Activated T-cell treated with anti-CD3 and anti-CD28 coated beads for 24 hours (primary cell): Measurements from ENCODE around the gene IL24.

ENCODE experiments used
- DNase-seq: peaks from one replicate; pipeline ENCODE4 v3.0.0-alpha.2; 2020; ENCODE audit warnings: low read depth

Gene IL24

GRCh38 chr1:206925106-206925736, 28.0 kb downstream of the IL24 start:
- no peak for DNase-seq

- DNase-seq, result no peak
Measured at GRCh38 chr1:206926286-206926685, 29.0 kb downstream of the IL24 start.

DNA sequence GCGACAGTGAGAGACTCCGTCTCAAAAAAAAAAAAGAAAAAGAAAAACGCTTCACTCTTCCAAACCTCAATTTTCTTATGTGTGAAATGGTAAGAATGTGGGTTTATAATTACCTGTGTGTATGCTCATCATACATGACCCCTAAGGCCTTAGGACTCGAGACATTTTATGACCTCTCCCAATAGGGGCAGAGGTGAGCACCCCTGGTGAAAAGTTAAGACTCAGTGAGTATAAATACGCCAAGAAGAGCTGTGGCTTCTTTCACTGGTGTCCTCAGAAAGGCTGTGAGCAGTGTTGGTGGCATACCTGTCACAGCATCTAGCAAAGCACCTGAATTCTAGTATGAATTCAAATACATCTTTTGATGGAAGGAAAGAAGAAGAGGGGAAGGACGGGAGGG, 32.3 kb downstream of the IL24 start:
- no peak for DNase-seq

- no peak for DNase-seq
Measured at GRCh38 chr1:206930210-206930798, 33.1 kb downstream of the IL24 start.

GRCh38 chr1:206931709-206932108, 34.5 kb downstream of the IL24 start:
- DNase-seq, result no peak

DNA sequence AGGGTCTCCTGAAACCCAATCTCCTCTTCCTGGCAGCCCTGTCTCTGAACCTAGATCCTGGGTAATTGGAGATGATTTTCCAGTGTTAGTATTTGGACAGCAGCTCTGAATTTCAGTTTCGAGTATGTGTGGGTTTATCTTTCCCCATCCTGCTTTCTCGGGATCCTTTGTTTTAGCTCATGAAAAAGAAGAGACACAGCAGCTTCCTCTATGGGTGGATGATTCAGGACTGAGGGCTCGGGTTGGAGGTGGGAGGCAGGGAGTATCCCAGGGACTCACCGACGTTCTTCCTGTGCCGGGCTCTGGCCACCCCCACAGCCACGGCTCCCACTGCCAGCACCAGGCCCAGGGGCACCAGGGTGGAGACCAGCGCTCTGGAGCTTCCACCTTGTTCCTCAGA, 34.9 kb downstream of the IL24 start:
- no peak for DNase-seq

GRCh38 chr1:206933333-206933945, 36.2 kb downstream of the IL24 start:
- peak; percentile 57 for DNase-seq

DNA sequence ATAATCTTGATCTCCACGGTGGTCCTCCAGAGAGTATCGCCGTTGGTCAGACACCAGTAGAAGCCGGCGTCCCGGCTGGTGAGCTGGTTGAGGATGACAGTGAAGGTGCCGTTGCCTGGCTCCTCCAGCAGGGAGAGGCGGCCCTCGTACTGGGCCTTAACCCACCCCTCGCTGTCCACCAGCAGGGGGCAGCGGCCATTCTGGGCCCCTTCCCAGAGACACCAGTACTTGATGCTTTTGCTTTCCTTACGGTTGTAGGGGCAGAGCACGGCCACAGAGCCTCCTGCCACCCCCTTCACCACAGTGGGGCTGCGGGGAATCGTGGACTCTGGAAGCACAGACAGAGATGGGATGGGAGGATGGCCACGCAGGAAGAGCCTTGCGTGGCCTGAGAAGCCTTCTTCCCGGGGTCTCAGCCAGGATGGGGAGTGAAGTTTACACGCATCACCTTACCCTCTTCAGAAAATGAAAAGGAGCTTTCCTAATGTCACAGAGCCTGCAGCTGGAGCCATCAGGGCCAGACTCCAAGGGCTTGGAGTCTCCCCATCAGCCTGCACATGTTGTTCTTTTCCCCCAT, 38.3 kb downstream of the IL24 start:
- DNase-seq, result no peak

GRCh38 chr1:206937425-206937824, 40.2 kb downstream of the IL24 start:
- DNase-seq, result no peak

GRCh38 chr1:206939131-206939530, 41.9 kb downstream of the IL24 start:
- DNase-seq, result no peak

GRCh38 chr1:206939841-206940587, 42.8 kb downstream of the IL24 start:
- DNase-seq, result no peak

DNA sequence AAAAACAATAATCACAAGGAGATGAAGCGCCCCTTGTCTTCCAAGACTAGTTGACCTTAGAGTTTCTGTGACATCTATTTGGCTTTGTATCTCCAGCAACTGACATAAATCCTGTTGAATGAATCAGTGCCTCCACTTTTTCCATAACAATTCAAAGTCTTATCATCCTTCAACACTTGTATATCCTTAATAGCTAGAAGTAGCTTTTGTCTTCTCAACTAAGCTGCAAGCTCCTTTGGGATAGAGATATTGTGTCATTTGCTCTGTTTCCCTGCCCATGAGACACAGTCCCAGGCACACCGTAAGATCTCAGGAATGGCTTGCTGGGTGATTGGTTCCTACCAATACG, 43.3 kb downstream of the IL24 start:
- DNase-seq, result no peak

DNA sequence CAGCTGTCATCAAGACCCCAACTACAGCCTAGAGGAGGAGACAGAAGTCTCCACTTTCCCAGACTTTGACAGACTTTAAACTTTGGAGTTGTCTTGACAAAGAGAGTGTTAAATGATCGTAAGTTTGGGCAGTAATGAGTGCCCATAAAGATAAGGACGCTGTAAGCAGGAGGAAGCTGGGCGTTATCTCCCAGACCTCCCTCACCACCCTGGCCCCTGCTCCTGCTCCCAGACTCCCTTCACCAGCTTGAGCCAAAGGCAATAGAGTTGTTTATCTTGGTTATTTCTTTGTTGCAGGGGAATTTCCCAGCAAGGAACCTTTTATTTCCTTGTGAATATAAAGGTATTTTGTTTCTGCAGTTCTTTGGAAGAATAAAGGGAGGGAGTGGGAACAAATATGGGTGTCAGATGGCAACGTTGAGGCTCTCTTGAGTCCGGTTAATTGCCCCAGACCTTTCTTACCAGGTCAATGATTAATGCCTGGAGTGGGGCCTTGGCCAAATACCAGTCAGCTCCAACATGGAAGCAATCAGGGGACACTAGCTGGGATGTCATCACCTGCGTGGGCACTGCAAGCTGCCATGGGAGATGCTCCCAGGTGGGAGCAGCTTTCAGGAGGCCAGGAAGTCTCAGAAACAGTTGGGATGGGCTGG, 44.6 kb downstream of the IL24 start:
- DNase-seq, result no peak

DNA sequence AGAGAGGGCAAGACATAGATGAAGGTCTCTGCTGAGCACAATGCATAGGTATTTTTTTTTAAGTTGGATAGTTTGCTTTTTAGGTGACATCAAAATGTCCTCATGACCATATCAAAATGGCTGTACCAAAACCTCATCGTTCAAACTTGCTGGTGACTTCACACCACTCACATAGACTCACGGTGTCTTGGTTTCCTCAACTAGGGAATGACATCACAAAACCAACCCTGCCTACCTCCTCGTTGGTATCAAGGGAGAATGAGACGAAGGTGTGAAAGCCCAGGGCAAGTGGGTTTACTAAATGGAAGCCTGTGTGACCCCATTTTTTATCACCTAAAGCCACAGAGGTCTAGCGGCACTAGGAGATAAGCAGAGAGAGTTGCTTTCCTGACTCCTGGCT, 47.5 kb downstream of the IL24 start:
- DNase-seq, result no peak

- no peak for DNase-seq
Measured at GRCh38 chr1:206945779-206946178, 48.5 kb downstream of the IL24 start.

- DNase-seq, result no peak
Measured at GRCh38 chr1:206946261-206946660, 49.0 kb downstream of the IL24 start, which contains the start of gene PIGR. Gene PIGR, minus strand, starts transcription at chr1:206946466. Its CDS starts 5,935 bp downstream, at chr1:206940531.

DNA sequence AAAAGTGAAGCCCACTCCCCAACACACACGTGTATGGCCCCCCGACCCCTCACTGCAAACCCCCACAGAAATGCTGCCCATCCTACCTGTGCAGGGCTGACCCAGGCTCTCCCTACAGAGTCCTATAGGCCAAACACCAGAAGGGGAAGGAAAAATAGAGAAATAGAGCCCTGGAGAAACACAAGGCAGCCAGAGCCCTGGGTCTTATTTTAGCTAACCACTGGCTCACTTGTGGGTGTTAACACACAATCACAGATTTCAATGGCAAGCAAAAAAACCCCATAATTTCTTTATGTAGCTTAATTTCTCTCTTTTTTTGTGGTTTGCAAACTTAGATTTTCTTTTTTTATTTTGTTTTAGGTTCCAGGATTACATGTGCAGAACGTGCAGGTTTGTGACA, 50.0 kb downstream of the IL24 start:
- no peak for DNase-seq

DNA sequence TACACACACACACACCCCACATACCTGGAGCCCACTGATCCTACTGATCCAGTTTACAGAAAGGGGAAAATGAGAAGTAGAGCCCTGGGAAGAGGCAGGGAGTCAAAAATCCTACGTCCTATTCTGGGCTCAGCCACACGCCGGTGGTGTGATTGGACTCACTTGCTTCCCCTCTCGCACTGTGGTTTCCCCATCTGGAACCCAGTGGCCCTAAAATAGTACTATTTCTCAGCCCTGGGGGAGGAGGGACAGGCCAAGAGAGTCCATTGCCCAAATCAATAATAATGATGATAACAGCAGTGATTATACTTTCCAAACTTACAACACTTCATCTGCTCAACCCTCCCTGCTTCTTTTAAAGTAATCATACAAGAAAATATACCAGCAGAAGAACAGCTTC, 52.0 kb downstream of the IL24 start:
- no peak for DNase-seq

DNA sequence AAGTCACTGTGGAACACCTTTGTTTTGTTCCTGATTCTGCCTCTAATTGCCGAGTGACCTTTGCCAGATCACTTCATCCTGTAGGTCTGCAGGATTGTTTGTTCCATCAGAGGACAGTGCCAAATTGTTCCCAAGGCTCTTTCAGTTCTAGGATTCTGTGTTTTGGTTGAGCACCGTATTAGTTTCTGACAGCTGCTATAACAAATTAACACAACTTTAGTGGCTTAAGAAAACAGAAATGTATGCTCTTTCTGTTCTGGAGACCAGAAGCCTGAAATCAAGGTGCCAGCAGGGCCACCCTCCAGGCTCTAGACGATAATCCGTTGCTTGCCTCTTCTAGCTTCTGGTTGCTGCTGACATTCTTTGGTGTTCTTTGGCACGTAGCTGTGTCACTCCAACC, 52.4 kb downstream of the IL24 start:
- DNase-seq, result no peak

GRCh38 chr1:206951318-206952100, 54.3 kb downstream of the IL24 start:
- DNase-seq, result no peak

DNA sequence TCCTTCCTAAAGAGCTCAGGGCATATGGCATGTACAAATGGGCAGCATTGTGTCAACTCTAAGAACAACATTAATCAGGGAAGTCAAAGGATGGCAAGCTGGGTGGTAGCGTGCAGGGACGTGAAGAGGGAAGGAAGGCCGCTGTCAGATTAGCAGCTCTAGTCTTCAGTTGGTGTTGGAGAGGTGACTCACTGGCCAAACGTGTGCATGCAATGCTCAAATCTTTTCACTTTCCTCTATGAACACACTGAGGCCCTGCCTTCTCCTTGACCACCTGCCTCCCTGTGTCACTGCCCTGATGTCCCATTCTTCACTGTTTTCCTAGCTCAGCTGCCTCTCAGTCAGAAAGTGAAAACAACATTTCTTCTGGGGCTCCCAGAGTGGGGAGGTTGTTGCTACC, 54.9 kb downstream of the IL24 start:
- DNase-seq, result no peak
